22Rv1 (cell line): ENCODE data around the gene SRP54.
"Not testable (repeated sequence)": the region's sequence is repeated elsewhere in the genome, so short reads cannot be mapped to it uniquely, and the experiment has no call there.

Source experiments
- H3K27ac ChIP-seq: fragments of 450-650 bp; 2 replicates; pipeline ENCODE4 v1.5.1; 2017
- CTCF ChIP-seq: fragments of 450-650 bp; IDR thresholded peaks from 2 replicates; pipeline ENCODE4 v1.5.1; 2017; ENCODE audit warnings: mild to moderate bottlenecking
- ZFX ChIP-seq: fragments of 450-650 bp; IDR thresholded peaks from 2 replicates; pipeline ENCODE4 v1.6.1; 2017; ENCODE audit warnings: antibody characterized with exemption, borderline replicate concordance

Gene SRP54

DNA sequence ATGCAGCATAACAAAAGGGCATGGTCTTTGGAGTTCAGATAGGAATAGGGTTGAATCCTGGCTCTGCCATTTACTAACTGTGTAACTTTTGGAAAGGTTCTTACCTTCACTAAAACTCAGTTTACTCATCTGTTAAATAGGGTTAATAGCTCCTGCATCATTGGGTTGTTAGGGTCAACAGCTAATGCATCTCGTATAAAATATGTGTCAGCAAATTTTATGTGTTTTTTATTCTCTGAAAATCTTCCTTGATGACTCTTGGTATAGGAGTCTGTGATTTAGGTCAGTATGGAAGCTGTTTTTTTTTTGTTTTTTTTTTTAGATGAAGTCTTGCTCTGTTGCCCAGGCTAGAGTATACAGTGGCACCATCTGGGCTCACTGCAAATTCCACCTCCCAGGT, 36.1 kb upstream of the SRP54 start:
- no peak overlapping the region for H3K27ac ChIP-seq
- TF ChIP-seq CTCF (no peak), ZFX (no peak)

DNA sequence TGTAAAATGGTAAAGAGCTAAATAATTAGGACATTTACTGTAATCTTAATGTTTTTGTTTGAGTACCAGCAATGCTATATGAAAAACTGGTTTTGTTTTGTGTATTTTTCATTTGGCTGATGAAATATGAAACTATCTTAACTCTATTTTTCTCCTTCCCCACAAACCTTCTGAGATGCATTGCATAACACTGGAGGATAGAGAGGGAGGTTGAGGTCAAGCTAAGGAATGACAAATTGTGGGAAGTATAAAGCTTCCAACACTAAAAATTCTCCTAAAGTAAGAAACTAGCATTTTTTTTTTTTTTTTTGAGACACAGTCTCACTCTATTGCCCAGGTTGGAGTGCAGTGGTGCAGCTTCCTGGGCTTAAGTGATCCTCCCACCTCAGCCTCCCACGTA, 31.5 kb upstream of the SRP54 start:
- H3K27ac ChIP-seq: no peak overlapping the region
- no peak for TF ChIP-seq CTCF
- TF ChIP-seq ZFX: no peak

DNA sequence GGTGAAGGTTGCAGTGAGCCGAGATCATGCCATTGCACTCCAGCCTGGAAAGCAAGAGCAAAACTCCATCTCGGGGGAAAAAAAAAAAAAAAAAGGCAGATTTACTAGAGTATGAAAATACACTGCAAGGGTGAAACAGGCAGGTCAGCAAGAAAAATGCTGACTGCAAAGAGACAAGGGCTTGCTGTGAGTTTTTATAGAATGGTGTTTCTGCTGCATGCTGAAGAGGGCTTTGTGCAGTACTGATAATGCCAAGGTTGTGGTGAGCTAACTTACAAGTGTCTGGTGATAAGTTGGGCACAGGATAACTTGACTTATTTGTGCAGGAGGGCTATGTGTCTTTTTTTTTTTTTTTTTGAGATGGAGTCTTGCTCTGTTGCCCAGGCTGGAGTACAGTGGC, 25.9 kb upstream of the SRP54 start:
- no peak overlapping the region for H3K27ac ChIP-seq
- TF ChIP-seq ZFX: no peak
- no peak for TF ChIP-seq CTCF

- TF ChIP-seq ZFX: no peak
- TF ChIP-seq CTCF: no peak
Measured at GRCh38 chr14:34957771-34958286, 25.0 kb upstream of the SRP54 start.

DNA sequence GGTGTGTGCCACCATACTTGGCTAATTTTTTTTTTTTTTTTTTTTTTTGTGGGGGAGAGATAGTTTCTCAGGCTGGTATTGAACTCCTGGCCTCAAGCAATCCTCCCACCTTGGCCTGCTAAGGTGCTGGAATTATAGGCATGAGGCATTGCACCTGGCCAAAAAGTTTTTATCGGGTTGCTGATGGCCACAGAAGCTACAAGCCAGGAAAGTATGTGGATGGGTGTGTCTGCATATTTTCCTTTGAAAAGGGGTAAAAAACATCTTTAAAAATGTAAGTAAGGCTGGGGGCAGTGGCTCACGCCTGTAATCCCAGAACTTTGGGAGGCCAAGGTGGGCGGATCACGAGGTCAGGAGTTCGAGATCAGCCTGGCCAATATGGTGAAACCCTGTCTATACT, 20.7 kb upstream of the SRP54 start:
- H3K27ac ChIP-seq: not testable (repeated sequence)

More at GRCh38 chr14:34957771-34958286, 25.0 kb upstream of the SRP54 start:
- no peak overlapping the region for H3K27ac ChIP-seq

DNA sequence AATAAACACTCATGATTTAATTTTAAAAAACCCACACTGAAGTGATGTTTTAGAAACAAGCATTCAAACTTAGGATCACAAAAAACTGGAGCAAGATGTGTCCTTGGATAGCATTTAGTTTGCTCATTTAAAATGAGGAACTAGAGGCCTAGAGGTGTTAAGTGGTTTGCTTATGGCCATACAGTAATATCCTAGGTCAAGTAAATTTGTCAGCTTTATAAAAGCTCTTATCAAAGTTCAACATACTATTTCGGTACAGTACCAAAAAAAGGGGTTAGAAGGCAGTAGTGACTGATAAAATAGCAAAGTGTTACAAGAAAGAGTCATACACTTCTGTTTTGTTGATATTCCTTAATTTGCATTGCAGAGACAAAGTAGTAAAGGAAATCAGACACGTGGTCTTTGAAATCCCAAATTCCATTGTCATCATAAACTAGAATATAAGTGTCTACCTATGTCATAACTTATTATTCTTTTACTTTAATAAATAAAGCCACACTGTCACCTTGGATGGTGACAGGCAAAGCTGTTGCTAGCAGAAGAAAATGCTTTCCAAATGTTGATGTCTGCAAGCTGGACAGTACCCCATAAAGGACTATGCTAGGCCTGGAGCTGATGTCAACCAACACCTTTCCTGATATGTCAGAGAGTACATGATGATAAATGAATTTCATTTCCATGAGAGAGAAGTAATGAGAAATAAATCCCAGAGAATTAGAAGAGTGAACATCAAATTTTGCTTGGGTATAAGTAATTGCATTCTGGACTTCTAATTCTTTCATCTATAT, 17.6 kb upstream of the SRP54 start:
- TF ChIP-seq ZFX (no peak), CTCF (no peak)
- no peak overlapping the region for H3K27ac ChIP-seq

- TF ChIP-seq ZFX (no peak), CTCF (no peak)
- H3K27ac ChIP-seq: no peak overlapping the region
Measured at GRCh38 chr14:34965912-34966311, 16.9 kb upstream of the SRP54 start.
